ENCODE measurements around the gene GRK6. TPM values are rescaled to one million over a fixed set of nuclear protein-coding genes. Genes with fewer than 3 reads are reported as not detected.

GRK6 gene
- total and polyA plus RNA-seq, 9 of the 15 experiments (the other 6 are each of a cell fraction or from before 2014, with no cell fraction given), result 0.63 to 122 (median 44.5) TPM

DNA sequence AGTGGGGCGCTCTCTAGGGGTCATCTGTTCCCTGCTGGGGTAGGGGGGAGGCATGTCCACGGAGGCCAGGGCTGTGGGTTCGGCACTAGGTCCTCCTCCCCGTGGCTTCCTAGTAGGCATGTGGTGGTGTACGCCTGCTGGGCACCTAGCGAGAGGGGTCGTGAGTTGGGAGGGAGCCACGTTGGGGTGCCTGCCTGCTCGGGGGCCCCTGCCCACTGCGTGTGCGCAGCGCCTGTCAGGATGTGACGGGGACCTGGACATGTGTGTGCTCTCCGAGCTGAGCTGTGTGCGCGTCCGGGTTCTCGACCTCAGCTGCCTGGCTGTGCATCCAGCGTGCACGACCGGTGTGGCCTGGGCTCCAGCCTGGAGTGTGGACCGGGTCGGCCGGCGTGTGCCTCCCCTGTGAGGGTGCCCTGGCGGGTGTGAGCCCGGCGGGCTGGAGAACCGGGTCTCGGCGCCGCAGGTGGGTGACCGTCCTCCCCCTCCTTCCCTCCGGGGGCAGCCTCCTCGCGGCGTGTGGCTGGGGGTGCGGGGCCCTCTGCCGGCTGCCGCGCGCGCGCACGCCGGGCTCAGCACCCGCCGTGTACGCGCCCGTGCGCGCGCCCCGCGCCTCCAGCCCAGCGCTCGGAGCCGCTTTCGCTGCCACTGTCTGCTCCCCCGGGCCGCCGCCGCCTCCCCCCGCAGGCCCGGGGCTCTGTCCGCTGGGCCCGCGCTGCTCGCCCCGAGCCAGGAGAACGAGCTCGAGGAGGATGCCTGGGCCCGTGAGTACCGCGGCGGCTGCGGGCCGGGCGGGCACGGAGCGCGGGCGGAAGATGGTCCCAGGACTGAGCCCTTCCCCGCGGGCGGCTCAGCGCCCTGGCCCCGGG is 20.0 kb downstream of the GRK6 start, which contains the start of gene PRR7 (continued):
- TF ChIP-seq FOXO4 (CRISPR knock-in tag; IDR thresholded peaks at IDR 0.05) (no peak), CTCFL (IDR thresholded peaks at IDR 0.05; ENCODE audit: borderline replicate concordance, insufficient read depth, low read depth, low read length, poor library complexity, severe bottlenecking) (peak; percentile 41), MCM7 (IDR thresholded peaks at IDR 0.05) (no peak), POLR2G (IDR thresholded peaks at IDR 0.05; ENCODE audit: low read depth, low read length) (peak; percentile 86), ZKSCAN8 (CRISPR knock-in tag; IDR thresholded peaks at IDR 0.05) (0 out of 2 replicates have a peak, but pooled peaks have one; percentile 33), ARID4B (CRISPR knock-in tag; IDR thresholded peaks at IDR 0.05) (0 out of 2 replicates have a peak, but pooled peaks have one; percentile 11), RAD21 (CRISPR knock-in tag; conservative IDR thresholded peaks at IDR 0.05 in 1 of 2, IDR thresholded peaks at IDR 0.05 in 1 of 2) (peak; percentile 22; a peak in 2 of 4 replicates), ZC3H11A (IDR thresholded peaks at IDR 0.05; ENCODE audit: low read depth, low read length) (no peak), ZNF764 (CRISPR knock-in tag; IDR thresholded peaks at IDR 0.05; ENCODE audit: low read depth) (0 out of 2 replicates have a peak, but pooled peaks have one; percentile 8), ARID1B (IDR thresholded peaks at IDR 0.05) (no peak), ZBTB17 (CRISPR knock-in tag; IDR thresholded peaks at IDR 0.05) (peak; percentile 82), E4F1 (CRISPR knock-in tag; IDR thresholded peaks at IDR 0.05; ENCODE audit: borderline replicate concordance) (peak; percentile 34; the same call in 1 of the 2 replicates)
- TF ChIP-seq, protein P1, sequence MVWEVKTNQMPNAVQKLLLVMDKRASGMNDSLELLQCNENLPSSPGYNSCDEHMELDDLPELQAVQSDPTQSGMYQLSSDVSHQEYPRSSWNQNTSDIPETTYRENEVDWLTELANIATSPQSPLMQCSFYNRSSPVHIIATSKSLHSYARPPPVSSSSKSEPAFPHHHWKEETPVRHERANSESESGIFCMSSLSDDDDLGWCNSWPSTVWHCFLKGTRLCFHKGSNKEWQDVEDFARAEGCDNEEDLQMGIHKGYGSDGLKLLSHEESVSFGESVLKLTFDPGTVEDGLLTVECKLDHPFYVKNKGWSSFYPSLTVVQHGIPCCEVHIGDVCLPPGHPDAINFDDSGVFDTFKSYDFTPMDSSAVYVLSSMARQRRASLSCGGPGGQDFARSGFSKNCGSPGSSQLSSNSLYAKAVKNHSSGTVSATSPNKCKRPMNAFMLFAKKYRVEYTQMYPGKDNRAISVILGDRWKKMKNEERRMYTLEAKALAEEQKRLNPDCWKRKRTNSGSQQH (CRISPR knock-in tag; IDR thresholded peaks at IDR 0.05), result peak; percentile 64; the same call in 1 of the 2 replicates

Data from K562 (cell line).